WI38 (cell line): ENCODE data around the gene NCKAP1.

Source experiments
- H3K4me3 ChIP-seq: 2 replicates; pipeline ENCODE4 v1.5.1; 2011; ENCODE audit warnings: low read depth, mild to moderate bottlenecking, control low read depth, low read length
- TF ChIP-seq, protein P1 (sequence below): IDR thresholded peaks from 2 replicates; pipeline ENCODE4 v1.5.1; 2012; ENCODE audit warnings: low read depth, mild to moderate bottlenecking, control low read depth, low read length

The NCKAP1 gene

DNA sequence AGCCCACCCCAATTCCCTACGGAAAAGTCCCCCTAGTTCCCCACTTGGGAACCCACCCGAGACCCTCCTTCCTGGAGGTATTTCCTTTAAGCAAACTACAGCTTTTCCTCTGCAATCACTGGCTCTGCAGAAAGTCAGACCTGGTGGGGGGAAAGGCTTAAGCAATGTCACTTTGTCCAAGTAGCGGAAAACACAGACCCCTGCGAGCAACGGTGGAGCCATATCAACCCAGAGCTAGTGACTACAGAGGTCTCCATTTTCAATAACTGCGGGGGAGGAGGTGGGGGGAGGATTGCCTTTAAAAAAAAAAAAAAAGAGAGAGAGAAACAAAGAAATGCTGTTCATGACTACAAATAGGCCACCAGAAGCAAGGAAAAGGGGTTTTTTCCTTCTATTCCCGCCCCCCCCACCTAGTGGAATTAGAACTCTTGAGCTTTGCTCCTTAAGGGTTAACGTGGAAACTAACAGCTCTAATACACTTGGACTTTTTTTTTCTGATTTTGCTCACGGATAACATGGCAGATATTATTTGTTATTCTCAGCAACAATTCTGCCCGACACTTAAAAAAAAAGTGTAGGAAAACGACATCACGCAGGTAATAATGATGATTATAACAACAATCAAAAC is 170.7 kb downstream of the NCKAP1 start:
- peak overlapping the region; percentile 63 for H3K4me3 ChIP-seq
- TF ChIP-seq, protein P1, sequence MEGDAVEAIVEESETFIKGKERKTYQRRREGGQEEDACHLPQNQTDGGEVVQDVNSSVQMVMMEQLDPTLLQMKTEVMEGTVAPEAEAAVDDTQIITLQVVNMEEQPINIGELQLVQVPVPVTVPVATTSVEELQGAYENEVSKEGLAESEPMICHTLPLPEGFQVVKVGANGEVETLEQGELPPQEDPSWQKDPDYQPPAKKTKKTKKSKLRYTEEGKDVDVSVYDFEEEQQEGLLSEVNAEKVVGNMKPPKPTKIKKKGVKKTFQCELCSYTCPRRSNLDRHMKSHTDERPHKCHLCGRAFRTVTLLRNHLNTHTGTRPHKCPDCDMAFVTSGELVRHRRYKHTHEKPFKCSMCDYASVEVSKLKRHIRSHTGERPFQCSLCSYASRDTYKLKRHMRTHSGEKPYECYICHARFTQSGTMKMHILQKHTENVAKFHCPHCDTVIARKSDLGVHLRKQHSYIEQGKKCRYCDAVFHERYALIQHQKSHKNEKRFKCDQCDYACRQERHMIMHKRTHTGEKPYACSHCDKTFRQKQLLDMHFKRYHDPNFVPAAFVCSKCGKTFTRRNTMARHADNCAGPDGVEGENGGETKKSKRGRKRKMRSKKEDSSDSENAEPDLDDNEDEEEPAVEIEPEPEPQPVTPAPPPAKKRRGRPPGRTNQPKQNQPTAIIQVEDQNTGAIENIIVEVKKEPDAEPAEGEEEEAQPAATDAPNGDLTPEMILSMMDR = no peak

DNA sequence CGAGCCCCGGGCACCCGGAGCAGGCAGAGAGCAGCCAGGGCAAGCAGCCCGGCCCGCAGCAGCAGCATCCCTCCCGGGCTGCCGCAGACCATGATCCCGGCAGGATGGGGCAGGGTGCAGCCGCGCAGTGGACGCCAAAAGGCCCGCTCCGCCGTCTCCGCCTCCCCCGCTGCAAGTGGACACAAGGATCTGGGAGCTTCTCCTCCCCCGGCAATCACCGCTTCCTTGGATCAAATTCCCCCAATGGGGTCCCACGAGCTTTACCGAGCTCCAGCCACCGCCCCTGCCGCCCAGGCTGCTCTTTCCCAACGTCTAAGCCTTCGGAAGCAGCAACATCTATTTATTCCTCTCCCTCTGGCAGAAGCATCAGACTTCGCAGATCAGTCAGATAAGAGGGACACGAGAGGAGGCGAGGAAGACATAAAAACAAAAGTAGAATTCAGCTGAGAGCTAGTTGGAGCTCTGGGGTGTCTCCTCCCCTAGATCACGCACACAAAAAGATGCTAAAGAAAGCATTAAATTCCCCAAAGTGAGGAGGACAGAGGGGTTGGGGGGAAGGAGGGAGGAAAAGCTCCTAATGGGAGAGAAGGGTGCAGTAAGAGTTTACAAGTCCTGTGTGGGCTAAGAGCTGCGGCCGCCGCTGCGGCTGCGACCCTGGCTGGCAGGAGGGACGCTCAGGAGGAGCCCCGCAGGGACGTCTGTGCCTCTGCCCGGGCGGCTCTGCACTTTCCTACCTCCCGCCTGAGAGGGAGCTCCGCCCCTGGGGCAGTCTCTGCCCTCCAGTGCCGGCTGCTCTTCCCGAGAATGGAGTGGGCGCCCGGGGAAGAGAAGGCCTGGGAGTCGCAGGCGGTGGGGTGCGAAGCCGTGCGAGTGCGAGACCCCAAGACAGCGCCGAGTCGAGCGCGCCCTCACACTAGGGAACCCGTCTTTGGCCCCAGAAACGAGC is 171.5 kb downstream of the NCKAP1 start, which contains the start of gene FRZB:
Gene FRZB (minus strand): TSS at position 177 of the 946 bp plus-strand sequence. CDS start 85 bp downstream, at position 92.
- peak within 1 kb of the TSS; percentile 63 for H3K4me3 ChIP-seq

DNA sequence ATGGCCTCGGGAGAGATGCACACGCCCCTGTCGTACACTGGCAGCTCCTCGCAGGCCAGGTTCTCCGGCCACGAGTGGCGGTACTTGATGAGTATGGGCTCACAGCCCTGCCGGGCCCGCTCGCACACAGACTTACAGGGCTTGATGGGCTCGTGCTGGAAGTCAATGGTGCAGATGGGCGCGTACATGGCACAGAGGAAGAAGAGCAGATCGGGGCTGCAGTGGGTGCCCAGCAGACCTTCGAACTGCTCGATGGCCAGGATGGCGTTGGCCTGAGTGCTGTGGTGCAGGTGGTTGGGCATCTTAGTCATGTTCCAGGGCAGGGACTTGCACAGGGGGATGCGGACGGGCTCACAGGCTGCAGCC is 172.2 kb downstream of the NCKAP1 start:
- H3K4me3 ChIP-seq = peak overlapping the region; percentile 63
- TF ChIP-seq, protein P1 = no peak

More for the DNA sequence above, 171.5 kb downstream of the NCKAP1 start, which contains the start of gene FRZB:
- TF ChIP-seq, protein P1 = no peak

DNA sequence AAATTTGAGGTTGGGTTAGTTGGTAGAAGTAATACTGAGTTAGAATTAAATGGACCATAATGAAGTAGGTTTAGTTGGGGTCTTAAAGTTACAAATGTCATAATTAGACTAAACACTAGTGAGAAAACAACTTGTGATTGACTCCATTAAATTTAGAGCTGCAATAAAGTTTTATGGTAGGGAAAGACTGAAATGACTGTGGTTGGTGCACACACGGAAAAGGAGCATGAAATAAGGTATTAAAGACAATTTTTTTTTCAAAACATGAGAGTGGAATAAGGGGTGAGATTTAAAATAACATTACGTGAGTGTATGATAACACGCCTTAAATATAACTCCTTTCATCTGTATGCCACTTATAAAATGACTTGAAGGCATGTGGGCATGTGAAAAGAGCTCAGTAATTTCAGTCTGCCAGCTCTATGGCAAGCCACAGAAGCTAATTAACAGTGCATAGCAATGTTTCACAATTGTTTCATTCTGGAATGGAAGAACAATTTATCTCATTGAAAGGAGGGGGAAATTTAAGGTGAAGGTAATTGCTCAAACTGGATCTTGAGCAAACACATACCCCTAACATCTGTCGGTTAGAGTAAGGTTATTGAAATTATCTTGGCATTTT is 173.2 kb downstream of the NCKAP1 start:
- H3K4me3 ChIP-seq = no peak overlapping the region
- TF ChIP-seq, protein P1 = no peak

DNA sequence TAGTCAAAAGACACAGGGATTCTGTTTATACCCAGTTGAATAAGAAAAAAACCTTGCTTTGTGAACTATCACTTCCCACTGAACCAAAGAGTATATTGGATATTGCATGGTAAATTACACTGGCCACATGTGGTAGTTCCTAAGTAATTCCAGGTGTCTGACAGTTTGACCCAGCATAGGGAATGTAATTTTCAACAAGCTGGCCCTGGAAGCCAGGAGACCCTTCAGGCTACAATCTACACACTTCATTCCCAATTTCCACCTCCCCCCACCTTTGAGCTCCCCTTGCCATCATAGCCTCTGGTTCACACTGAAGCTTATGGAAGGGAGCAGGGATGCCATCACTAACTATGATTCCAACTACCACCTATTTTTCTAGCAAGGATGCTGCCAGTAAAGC is 174.6 kb downstream of the NCKAP1 start:
- no peak overlapping the region for H3K4me3 ChIP-seq
- TF ChIP-seq, protein P1 = no peak

DNA sequence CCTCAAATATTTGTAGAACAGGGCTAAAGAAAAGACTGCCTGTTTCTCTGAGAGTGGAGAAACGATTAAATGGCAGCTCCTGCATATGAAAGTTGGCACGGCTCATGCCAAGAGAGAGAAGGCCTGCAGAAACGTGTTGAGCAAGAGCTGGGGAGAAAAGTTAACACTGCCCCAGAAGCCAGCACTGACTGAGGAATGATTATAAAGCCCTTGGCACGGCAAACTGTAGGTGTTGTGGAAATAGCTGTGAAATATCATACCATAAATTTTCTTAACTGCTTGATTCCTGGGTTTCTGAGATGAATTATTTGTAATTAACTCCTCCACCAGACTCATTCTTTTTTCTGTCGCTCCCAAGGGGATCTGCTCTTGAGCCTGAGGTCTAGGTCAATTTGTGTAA is 176.2 kb downstream of the NCKAP1 start:
- TF ChIP-seq, protein P1 = no peak
- no peak overlapping the region for H3K4me3 ChIP-seq

DNA sequence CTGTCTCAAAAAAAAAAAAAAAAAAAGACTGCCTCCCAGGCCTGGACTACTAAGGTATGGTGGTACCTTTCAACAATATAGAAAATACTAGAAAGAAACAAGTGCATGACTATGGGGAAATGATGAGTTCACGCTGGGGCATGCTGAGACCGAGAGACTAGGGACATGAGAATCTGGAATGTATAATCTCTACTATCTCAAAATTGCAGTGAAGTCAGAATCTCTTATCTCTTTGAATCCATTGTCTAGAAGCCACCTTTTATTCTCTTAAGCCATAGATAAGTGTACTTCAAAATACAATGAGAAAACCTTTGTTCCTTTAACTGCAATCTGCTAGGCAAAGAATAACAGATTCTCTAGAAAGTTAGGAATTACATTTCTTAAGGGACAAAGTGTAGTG is 177.4 kb downstream of the NCKAP1 start:
- TF ChIP-seq, protein P1 = no peak
- H3K4me3 ChIP-seq = no peak overlapping the region
